ENCODE data around the gene OPA3. TPM values are rescaled to one million over a fixed set of nuclear protein-coding genes. Genes with fewer than 3 reads are reported as not detected.

The OPA3 gene
- total RNA-seq, 1 experiment from 2014 or later, result 16.8 TPM

DNA sequence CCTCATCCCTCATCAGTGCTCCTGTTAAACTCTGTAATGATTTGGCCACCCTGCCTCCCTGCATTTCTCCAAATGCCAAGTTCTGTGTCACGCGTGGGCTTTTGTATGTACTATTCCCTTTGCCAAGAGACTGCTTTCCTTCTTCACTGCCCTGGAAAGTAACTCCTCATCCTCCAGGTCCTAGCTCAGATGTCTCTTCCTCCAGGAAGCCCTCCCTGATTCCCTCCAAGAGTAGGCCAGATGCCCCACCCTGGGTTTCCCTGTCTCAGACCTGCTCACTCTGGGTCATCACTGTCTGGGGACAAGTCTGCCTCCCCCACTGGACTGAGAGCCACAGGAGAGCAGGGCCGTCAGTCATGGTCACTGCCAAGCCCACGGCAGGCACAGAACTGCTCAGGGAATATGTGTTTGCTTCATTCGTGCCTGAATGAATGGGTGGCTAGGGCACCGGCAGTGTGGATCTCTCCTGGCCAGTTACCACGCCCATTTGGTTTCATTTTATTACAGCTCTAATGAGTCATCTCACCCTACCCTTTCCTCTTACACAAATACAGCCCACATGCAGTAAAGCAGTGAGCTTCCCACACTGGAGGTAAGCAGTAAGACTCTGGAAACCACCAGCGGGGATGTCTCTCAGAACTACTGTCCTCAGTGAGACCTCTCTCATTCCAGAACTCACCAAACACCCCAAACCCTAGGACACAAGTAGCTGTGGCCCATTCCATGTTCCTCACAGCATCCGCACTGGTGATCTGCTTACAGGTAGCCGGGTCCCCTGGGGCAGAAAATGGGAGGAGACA is 29.5 kb upstream of the OPA3 start:
- TF ChIP-seq CTCF (IDR thresholded peaks at IDR 0.05; ENCODE audit: unreplicated experiment), result no peak
- H3K4me3 Mint-ChIP-seq (ENCODE audit: unreplicated experiment), result peak overlapping the region; percentile 62
- ChIA-PET POLR2A (interaction anchor here (0.6 to 8.7 kb wide), 11 partner anchors 11 to 158 kb away, joined by 3 to 88 read pairs (median 5); partner anchors contain the start of genes EML2, OPA3, QPCTL and SNRPD2), CTCF (interaction anchor here (1.0 to 7.3 kb wide), 4 partner anchors 17 to 27 kb away, joined by 3 to 63 read pairs (median 6); partner anchors contain the start of gene EML2)
- peak overlapping the region; percentile 84 for H3K27ac Mint-ChIP-seq (ENCODE audit: low read depth, unreplicated experiment)
- peaks cover 19% of the 10 kb centered on the region for H3K4me1 Mint-ChIP-seq (ENCODE audit: insufficient read depth, unreplicated experiment)
- TSS peak; percentile 60 for BruUV-seq (replicated peaks)
- DNase-seq (ENCODE audit: unreplicated experiment), result peak; percentile 96
- no peaks in the 10 kb centered on the region for H3K27me3 Mint-ChIP-seq (ENCODE audit: insufficient read depth, unreplicated experiment)
- intact Hi-C loops (cut with micrococcal nuclease), result loop anchor here (1.0 to 2.0 kb wide), 2 partner anchors 18 to 27 kb away; no protein-coding TSS in a partner anchor
- no peaks in the 10 kb centered on the region for H3K9me3 Mint-ChIP-seq (ENCODE audit: unreplicated experiment)
- peaks cover 94% of the 10 kb centered on the region for H3K36me3 Mint-ChIP-seq (ENCODE audit: insufficient read depth, unreplicated experiment)

DNA sequence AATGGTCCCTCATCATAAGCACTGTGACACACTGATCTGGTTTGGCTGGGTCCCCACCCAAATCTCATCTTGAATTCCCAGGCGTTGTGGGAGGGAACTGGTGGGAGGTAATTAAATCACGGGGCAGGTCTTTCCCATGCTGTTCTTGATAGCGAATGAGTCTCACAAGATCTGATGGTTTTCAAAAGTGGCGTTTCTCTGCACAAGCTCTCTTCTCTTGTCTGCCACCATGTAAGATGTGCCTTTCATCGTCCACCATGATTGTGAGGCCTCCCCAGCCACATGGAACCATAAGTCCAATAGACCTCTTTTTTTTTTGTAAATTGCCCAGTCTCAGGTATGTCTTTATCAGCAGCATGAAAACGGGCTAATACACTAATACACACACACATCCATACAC is 24.3 kb upstream of the OPA3 start:
- intact Hi-C loops (cut with micrococcal nuclease), result loop anchor here (10.0 kb wide), 1 partner anchor 76 kb away; no protein-coding TSS in a partner anchor
- ChIA-PET CTCF (interaction anchor here (0.8 to 5.6 kb wide), 4 partner anchors 10 to 33 kb away, joined by 4 to 99 read pairs (median 6); partner anchors contain the start of gene EML2), POLR2A (interaction anchor here (3.0 kb wide), 1 partner anchor 33 kb away, joined by 18 read pairs; no protein-coding TSS in a partner anchor)
- H3K36me3 Mint-ChIP-seq (ENCODE audit: insufficient read depth, unreplicated experiment), result peaks cover 64% of the 10 kb centered on the region
- H3K4me1 Mint-ChIP-seq (ENCODE audit: insufficient read depth, unreplicated experiment), result peaks cover 11% of the 10 kb centered on the region
- no TSS peak for BruUV-seq (replicated peaks)
- no peak for TF ChIP-seq CTCF (IDR thresholded peaks at IDR 0.05; ENCODE audit: unreplicated experiment)
- no peak overlapping the region for H3K27ac Mint-ChIP-seq (ENCODE audit: low read depth, unreplicated experiment)
- DNase-seq (ENCODE audit: unreplicated experiment), result no peak
- H3K9me3 Mint-ChIP-seq (ENCODE audit: unreplicated experiment), result no peaks in the 10 kb centered on the region
- H3K4me3 Mint-ChIP-seq (ENCODE audit: unreplicated experiment), result no peak overlapping the region
- no peaks in the 10 kb centered on the region for H3K27me3 Mint-ChIP-seq (ENCODE audit: insufficient read depth, unreplicated experiment)

GRCh38 chr19:45607071-45608029 is 22.7 kb upstream of the OPA3 start:
- no TSS peak for BruUV-seq (replicated peaks)
- intact Hi-C loops (cut with micrococcal nuclease), result loop anchor here (1.0 to 10.0 kb wide), 2 partner anchors 35 to 77 kb away; no protein-coding TSS in a partner anchor
- Mint-ChIP-seq H3K27me3 (ENCODE audit: insufficient read depth, unreplicated experiment) (peaks cover 7% of the 10 kb centered on the region), H3K9me3 (ENCODE audit: unreplicated experiment) (no peaks in the 10 kb centered on the region), H3K4me1 (ENCODE audit: insufficient read depth, unreplicated experiment) (peaks cover 8% of the 10 kb centered on the region), H3K36me3 (ENCODE audit: insufficient read depth, unreplicated experiment) (peaks cover 48% of the 10 kb centered on the region), H3K27ac (ENCODE audit: low read depth, unreplicated experiment) (peak overlapping the region; percentile 80), H3K4me3 (ENCODE audit: unreplicated experiment) (no peak overlapping the region)
- DNase-seq (ENCODE audit: unreplicated experiment), result peak; percentile 77
- CTCF ChIA-PET, result interaction anchor here (0.5 to 5.6 kb wide), 20 partner anchors 9 to 1570 kb away, joined by 3 to 99 read pairs (median 4); partner anchors contain the start of genes EML2 and IGFL2
- POLR2A ChIA-PET, result interaction anchor here (0.7 to 3.0 kb wide), 2 partner anchors 23 to 34 kb away, joined by 3 to 18 read pairs; no protein-coding TSS in a partner anchor
- peak; percentile 74 for TF ChIP-seq CTCF (IDR thresholded peaks at IDR 0.05; ENCODE audit: unreplicated experiment)
